HepG2 (cell line): ENCODE measurements around the gene POLR1C. TPM values are rescaled to one million over a fixed set of nuclear protein-coding genes. Genes with fewer than 3 reads are reported as not detected.

Source experiments
- ATAC-seq: fragments of 200-7000 bp; cut with Tn5 transposase; 3 replicates; pipeline ENCODE4 v1.9.1; 2020; ENCODE audit warnings: mild to moderate bottlenecking, moderate library complexity
- BruUV-seq: library from RNA; stranded (reverse); fragments of 400-500 nt; replicated peaks from 2 replicates; lab custom pipeline; 2021; lab: Mats Ljungman, UMichigan
- CTCF ChIA-PET: fragments of 300-600 bp; formaldehyde crosslinking; extraction: SDS; loops from one replicate; lab custom pipeline; 2021; ENCODE audit warnings: low total read pairs, inconsistent platforms, low intra/inter-chr PET ratio; lab: Yijun Ruan, JAX
- POLR2A ChIA-PET: fragments of 350-600 bp; sonication (Branson Sonifier 250); formaldehyde crosslinking; loops from one replicate; lab custom pipeline; 2020; ENCODE audit warnings: antibody characterized with exemption, inconsistent platforms; lab: Yijun Ruan, JAX
- DNase-seq: peaks from one replicate; pipeline ENCODE4 v3.0.0-alpha.2; 2015; ENCODE audit warnings: low spot score
- FAIRE-seq: peaks from 3 replicates; lab custom pipeline; 2011; peaks lifted over from hg19 to GRCh38; lab: Jason Lieb, UNC
- H2AFZ ChIP-seq: one replicate; pipeline ENCODE4 v1.6.1; 2011; ENCODE audit warnings: low read length, inconsistent platforms
- H3K27ac ChIP-seq: fragments of 300-600 bp; 3 replicates; pipeline ENCODE4 v1.8.0; 2011; ENCODE audit warnings: mixed run types, mild to moderate bottlenecking, mixed read lengths, low read length, inconsistent platforms; ENCODE audit not compliant: insufficient read depth; ENCODE audit errors: extremely low read length
- H3K27me3 ChIP-seq, 2 experiments: fragments of 200-600 bp in 1 of 2; 2 replicates in 1 of 2; 3 replicates in 1 of 2; pipeline versions ENCODE4 v1.6.0 to v1.8.0; 2011; ENCODE audit warnings: low read length in 2 of 2, mild to moderate bottlenecking in 2 of 2, moderate library complexity in 2 of 2, inconsistent platforms in 1 of 2; ENCODE audit not compliant: insufficient read depth in 2 of 2, control insufficient read depth in 1 of 2
- H3K36me3 ChIP-seq, 2 experiments: fragments of 200-600 bp in 1 of 2; replicated peaks in 1 of 2; 2 replicates in 1 of 2; 3 replicates in 1 of 2; pipeline versions ENCODE4 v1.5.1 to v1.8.0; 2011; ENCODE audit warnings: low read length in 2 of 2, inconsistent platforms in 1 of 2; ENCODE audit not compliant: insufficient read depth in 2 of 2, control insufficient read depth in 1 of 2
- H3K4me1 ChIP-seq: 2 replicates; pipeline ENCODE4 v1.5.1; 2012; ENCODE audit warnings: low read length, inconsistent platforms; ENCODE audit not compliant: insufficient read depth
- H3K4me2 ChIP-seq: 2 replicates; pipeline ENCODE4 v1.6.0; 2011; ENCODE audit warnings: low read depth, low read length, inconsistent platforms
- H3K4me3 ChIP-seq, 3 experiments: fragments of 200-600 bp in 1 of 3; sonication (generic), shearing (Covaris generic) in 1 of 3; replicated peaks in 1 of 3; 2 replicates each; pipeline ENCODE4 v1.5.1; 2011 to 2016; ENCODE audit warnings: low read length in 3 of 3, inconsistent platforms in 2 of 3, low read depth in 2 of 3, mild to moderate bottlenecking in 2 of 3, control low read depth in 1 of 3, mixed read lengths in 1 of 3; ENCODE audit not compliant: insufficient read depth in 1 of 3
- H3K79me2 ChIP-seq: one replicate; pipeline ENCODE4 v1.6.1; 2011; ENCODE audit warnings: low read length, inconsistent platforms; ENCODE audit not compliant: insufficient read depth
- H3K9ac ChIP-seq: 2 replicates; pipeline ENCODE4 v1.6.0; 2011; ENCODE audit warnings: mild to moderate bottlenecking, low read depth, low read length, inconsistent platforms; ENCODE audit not compliant: insufficient read depth
- H3K9me3 ChIP-seq: 2 replicates; pipeline ENCODE4 v1.5.1; 2012; ENCODE audit warnings: mild to moderate bottlenecking, low read length
- H4K20me1 ChIP-seq: 2 replicates; pipeline ENCODE4 v1.6.0; 2011; ENCODE audit warnings: inconsistent platforms, mild to moderate bottlenecking, low read length, moderate library complexity; ENCODE audit not compliant: insufficient read depth
- FOXJ3 ChIP-seq: sonication (generic); formaldehyde crosslinking; IDR thresholded peaks from 2 replicates; pipeline ENCODE4 v1.4.0; 2020; ENCODE audit warnings: missing genetic modification reagents, mild to moderate bottlenecking, borderline replicate concordance
- HNF4A ChIP-seq: sonication (generic); formaldehyde crosslinking; IDR thresholded peaks from 2 replicates; pipeline ENCODE4 v1.4.0; 2020; ENCODE audit warnings: missing genetic modification reagents
- HNF4G ChIP-seq, 2 experiments: sonication (generic) in 1 of 2; formaldehyde crosslinking in 1 of 2; IDR thresholded peaks; 2 replicates each; pipeline versions ENCODE4 v1.4.0 to v1.6.1; 2011 to 2020; ENCODE audit warnings: borderline replicate concordance in 2 of 2, low read depth in 2 of 2, mild to moderate bottlenecking in 2 of 2, low read length in 1 of 2, missing genetic modification reagents in 1 of 2, moderate library complexity in 1 of 2
- PBX3 ChIP-seq: sonication (generic); formaldehyde crosslinking; IDR thresholded peaks from 2 replicates; pipeline ENCODE4 v1.8.1; 2023; ENCODE audit warnings: missing genetic modification reagents, inconsistent platforms, borderline replicate concordance
- PHF8 ChIP-seq: sonication (generic); formaldehyde crosslinking; IDR thresholded peaks from 2 replicates; pipeline ENCODE4 v1.5.0; 2020; ENCODE audit warnings: missing genetic modification reagents
- POLR2AphosphoS5 ChIP-seq: IDR thresholded peaks from 2 replicates; pipeline ENCODE4 v1.6.1; 2012; ENCODE audit warnings: low read depth, low read length
- RBFOX2 ChIP-seq: fragments of 200-400 bp; formaldehyde crosslinking; IDR thresholded peaks from 2 replicates; pipeline ENCODE4 v1.6.1; 2017; ENCODE audit warnings: low read depth, mild to moderate bottlenecking, low read length
- RELA ChIP-seq: sonication (generic); formaldehyde crosslinking; IDR thresholded peaks from 2 replicates; pipeline ENCODE4 v1.4.0; 2020; ENCODE audit warnings: missing genetic modification reagents
- SAP130 ChIP-seq: IDR thresholded peaks from 2 replicates; pipeline ENCODE4 v1.6.1; 2016; ENCODE audit warnings: low read depth
- ZNF124 ChIP-seq: sonication (generic); formaldehyde crosslinking; IDR thresholded peaks from 2 replicates; pipeline ENCODE4 v1.4.0; 2020; ENCODE audit warnings: missing genetic modification reagents
- ZNF235 ChIP-seq: sonication (generic); formaldehyde crosslinking; IDR thresholded peaks from 2 replicates; pipeline ENCODE4 v1.8.1; 2023; ENCODE audit warnings: mild to moderate bottlenecking, missing genetic modification reagents, borderline replicate concordance
- ZNF749 ChIP-seq: sonication (generic); formaldehyde crosslinking; IDR thresholded peaks from 2 replicates; pipeline ENCODE4 v1.8.0; 2022; ENCODE audit warnings: mild to moderate bottlenecking, missing genetic modification reagents, moderate library complexity, borderline replicate concordance
- ZNF772 ChIP-seq: sonication (generic); formaldehyde crosslinking; IDR thresholded peaks from 2 replicates; pipeline ENCODE4 v1.5.0; 2020; ENCODE audit warnings: mild to moderate bottlenecking, missing genetic modification reagents
- ZNF879 ChIP-seq: sonication (generic); formaldehyde crosslinking; IDR thresholded peaks from 2 replicates; pipeline ENCODE4 v1.8.1; 2023; ENCODE audit warnings: missing genetic modification reagents
- WGBS: methylation state at CpG from one replicate; pipeline ENCODE4 v1.1.6; 2017; ENCODE audit warnings: low lambda C conversion rate; 5-methylcytosine and 5-hydroxymethylcytosine counted together
- in situ Hi-C: cut with HindIII; loops from 2 replicates; pipeline ENCODE4 v1.10.0; 2017; ENCODE audit warnings: low pct_unique_long_range_greater_than_20kb; ENCODE audit not compliant: extremely low pct_ligation_motif_present
- intact Hi-C: fragments of 100-400 bp; cut with micrococcal nuclease; formaldehyde crosslinking; loops from one replicate; pipeline ENCODE4 v1.10.0; 2022; ENCODE audit not compliant: unreplicated experiment
- polyA plus RNA-seq, 8 experiments: library from polyadenylated mRNA; depleted of rRNA in 3 of 8; stranded (reverse) in 7 of 8; unstranded in 1 of 8; fragments of >200 nt; fragmentation: Illumina TruSeq in 4 of 8; extraction: Trizol in 4 of 8; gene quantifications; 2 replicates each; pipeline versions ENCODE4 v1.2.1 to v1.2.3, GENCODE V29; 2011 to 2016; ENCODE audit warnings: low read depth in 4 of 8, missing spikeins in 1 of 8, mixed read lengths in 1 of 8; ENCODE audit not compliant: insufficient read depth in 1 of 8
- total RNA-seq, 5 experiments: library from RNA; depleted of rRNA; stranded (reverse); fragments of >200 nt; fragmentation: Illumina TruSeq; extraction: Trizol; gene quantifications; 2 replicates each; pipeline ENCODE4 v1.2.3, GENCODE V29; 2016; ENCODE audit warnings: low read depth in 1 of 5
- TF ChIP-seq, protein P1 (sequence below): sonication (generic); formaldehyde crosslinking; IDR thresholded peaks from 2 replicates; pipeline ENCODE4 v1.9.0; 2022; ENCODE audit warnings: missing genetic modification reagents, mild to moderate bottlenecking, borderline replicate concordance
- TF ChIP-seq, protein P2 (sequence below): sonication (generic); formaldehyde crosslinking; IDR thresholded peaks from 2 replicates; pipeline ENCODE4 v1.5.1; 2020; ENCODE audit warnings: mild to moderate bottlenecking, moderate library complexity, missing genetic modification reagents

Gene POLR1C
- total and polyA plus RNA-seq, 2 of the 13 experiments (the other 11 are each of a cell fraction or from before 2014, with no cell fraction given): 62.6 to 72.2 TPM

GRCh38 chr6:43481075-43481474 is 35.8 kb upstream of the POLR1C start (continued):
- TF ChIP-seq ZNF749 (CRISPR knock-in tag) (no peak), FOXJ3 (CRISPR knock-in tag) (no peak)

DNA sequence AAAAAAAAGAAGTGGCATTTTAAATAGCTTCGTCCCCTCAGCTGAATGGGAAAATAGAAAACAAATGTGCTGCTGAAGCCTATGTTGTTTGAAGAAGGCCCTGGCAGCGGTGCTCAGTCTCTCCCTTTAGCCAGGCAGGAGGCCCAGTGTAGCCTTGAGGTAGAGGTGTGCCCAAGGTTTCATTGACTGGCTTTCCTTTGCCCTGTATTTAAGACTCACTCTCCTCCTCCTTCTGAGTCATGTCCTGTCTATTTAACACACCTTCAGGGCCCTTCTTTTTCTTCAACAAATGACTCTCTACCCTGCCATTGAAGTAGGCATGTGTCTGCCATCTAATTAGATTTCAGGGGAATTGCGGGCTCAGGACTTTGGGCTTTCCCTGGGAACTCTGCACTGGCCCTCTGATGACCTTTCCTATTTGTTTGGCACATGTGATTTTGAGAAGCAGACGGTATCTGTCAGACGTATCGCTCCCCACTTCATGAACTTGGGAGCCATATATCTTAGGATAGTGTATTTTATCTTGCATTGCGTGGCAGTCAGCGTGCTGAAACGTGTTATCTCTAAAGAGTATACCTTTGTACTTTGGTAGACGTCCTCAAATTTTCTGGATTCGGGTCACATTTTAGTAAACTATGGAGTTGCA is 35.2 kb upstream of the POLR1C start:
- Histone ChIP-seq H3K36me3 (peaks cover 0 to 3% of the 10 kb centered on the region in 2 experiments; a peak in 1 of 5 replicates), H3K4me3 (no peak overlapping the region), H3K27me3 (no peaks in the 10 kb centered on the region; a peak in 1 of 5 replicates), H3K27ac (peak overlapping the region; percentile 11), H3K4me1 (peaks cover 63% of the 10 kb centered on the region), H2AFZ (no peak overlapping the region), H3K4me2 (peak overlapping the region; percentile 53), H4K20me1 (no peaks in the 10 kb centered on the region), H3K9me3 (no peaks in the 10 kb centered on the region), H3K79me2 (peaks cover 62% of the 10 kb centered on the region), H3K9ac (no peak overlapping the region)
- FAIRE-seq (no peak), ATAC-seq (no peak), DNase-seq (no peak)
- ChIA-PET CTCF (no interaction called here), POLR2A (interaction anchor here (0.7 to 6.5 kb wide), 3 partner anchors 10 to 699 kb away, joined by 3 to 141 read pairs (median 4); no protein-coding TSS in a partner anchor)
- no TSS peak for BruUV-seq
- intact Hi-C loops: no loop called here
- 84% methylated on average over 11 of the region's 11 CpGs for WGBS
- in situ Hi-C loops: no loop called here
- TF ChIP-seq ZNF772 (CRISPR knock-in tag): 0 out of 2 replicates have a peak, but pooled peaks have one; percentile 23
- TF ChIP-seq RBFOX2: no peak
- no peak for TF ChIP-seq ZNF124
- TF ChIP-seq POLR2AphosphoS5: peak; percentile 30; the same call in 1 of the 2 replicates
- no peak for TF ChIP-seq RELA (CRISPR knock-in tag)
- TF ChIP-seq, protein P1, sequence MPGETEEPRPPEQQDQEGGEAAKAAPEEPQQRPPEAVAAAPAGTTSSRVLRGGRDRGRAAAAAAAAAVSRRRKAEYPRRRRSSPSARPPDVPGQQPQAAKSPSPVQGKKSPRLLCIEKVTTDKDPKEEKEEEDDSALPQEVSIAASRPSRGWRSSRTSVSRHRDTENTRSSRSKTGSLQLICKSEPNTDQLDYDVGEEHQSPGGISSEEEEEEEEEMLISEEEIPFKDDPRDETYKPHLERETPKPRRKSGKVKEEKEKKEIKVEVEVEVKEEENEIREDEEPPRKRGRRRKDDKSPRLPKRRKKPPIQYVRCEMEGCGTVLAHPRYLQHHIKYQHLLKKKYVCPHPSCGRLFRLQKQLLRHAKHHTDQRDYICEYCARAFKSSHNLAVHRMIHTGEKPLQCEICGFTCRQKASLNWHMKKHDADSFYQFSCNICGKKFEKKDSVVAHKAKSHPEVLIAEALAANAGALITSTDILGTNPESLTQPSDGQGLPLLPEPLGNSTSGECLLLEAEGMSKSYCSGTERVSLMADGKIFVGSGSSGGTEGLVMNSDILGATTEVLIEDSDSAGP (CRISPR knock-in tag): no peak
- TF ChIP-seq PBX3 (CRISPR knock-in tag): no peak
- no peak for TF ChIP-seq PHF8 (CRISPR knock-in tag)
- peak; percentile 71; the same call in 1 of the 2 replicates for TF ChIP-seq HNF4A (CRISPR knock-in tag)
- no peak for TF ChIP-seq ZNF235 (CRISPR knock-in tag)
- TF ChIP-seq HNF4G (IDR thresholded peaks at IDR 0.05; ENCODE audit: borderline replicate concordance, low read depth, low read length): peak; percentile 60; the same call in 1 of the 2 replicates
- no peak for TF ChIP-seq HNF4G (CRISPR knock-in tag; IDR thresholded peaks at IDR 0.05; ENCODE audit: borderline replicate concordance, low read depth)
- no peak for TF ChIP-seq ZNF879 (CRISPR knock-in tag)
- no peak for TF ChIP-seq SAP130 (CRISPR knock-in tag)
- TF ChIP-seq, protein P2, sequence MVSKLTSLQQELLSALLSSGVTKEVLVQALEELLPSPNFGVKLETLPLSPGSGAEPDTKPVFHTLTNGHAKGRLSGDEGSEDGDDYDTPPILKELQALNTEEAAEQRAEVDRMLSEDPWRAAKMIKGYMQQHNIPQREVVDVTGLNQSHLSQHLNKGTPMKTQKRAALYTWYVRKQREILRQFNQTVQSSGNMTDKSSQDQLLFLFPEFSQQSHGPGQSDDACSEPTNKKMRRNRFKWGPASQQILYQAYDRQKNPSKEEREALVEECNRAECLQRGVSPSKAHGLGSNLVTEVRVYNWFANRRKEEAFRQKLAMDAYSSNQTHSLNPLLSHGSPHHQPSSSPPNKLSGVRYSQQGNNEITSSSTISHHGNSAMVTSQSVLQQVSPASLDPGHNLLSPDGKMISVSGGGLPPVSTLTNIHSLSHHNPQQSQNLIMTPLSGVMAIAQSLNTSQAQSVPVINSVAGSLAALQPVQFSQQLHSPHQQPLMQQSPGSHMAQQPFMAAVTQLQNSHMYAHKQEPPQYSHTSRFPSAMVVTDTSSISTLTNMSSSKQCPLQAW (CRISPR knock-in tag): no peak
